HG03064 (cell line): ENCODE measurements around the gene INTS15.

Experiments
- ATAC-seq: cut with Tn5 transposase; IDR thresholded peaks from one replicate; pipeline ENCODE4 v1.9.1; 2021; ENCODE audit warnings: low read depth; ENCODE audit not compliant: unreplicated experiment

The INTS15 gene

DNA sequence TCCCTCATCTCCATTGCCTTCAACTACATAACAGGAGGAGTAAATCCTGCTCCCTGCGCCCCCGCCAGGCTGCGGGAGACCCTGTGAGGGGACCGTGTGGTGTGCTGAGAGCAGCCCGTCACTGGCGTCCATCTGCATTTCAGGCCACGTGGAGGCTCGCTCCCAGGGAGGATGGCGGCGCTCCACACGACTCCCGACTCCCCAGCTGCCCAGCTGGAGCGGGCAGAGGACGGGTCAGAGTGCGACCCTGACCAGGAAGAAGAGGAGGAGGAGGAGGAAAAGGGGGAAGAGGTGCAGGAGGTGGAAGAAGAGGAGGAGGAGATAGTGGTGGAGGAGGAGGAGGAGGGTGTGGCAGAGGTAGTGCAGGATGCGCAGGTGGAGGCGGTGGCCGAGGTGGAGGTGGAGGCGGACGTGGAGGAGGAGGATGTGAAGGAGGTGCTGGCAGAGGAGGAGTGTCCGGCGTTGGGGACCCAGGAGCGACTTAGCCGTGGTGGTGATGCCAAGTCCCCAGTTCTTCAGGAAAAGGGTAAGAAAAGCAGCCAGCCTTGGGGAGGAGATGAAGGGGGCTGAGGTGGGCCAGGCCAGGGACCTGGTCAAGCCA, 52.5 kb downstream of the INTS15 start:
- ATAC-seq, result no peak

DNA sequence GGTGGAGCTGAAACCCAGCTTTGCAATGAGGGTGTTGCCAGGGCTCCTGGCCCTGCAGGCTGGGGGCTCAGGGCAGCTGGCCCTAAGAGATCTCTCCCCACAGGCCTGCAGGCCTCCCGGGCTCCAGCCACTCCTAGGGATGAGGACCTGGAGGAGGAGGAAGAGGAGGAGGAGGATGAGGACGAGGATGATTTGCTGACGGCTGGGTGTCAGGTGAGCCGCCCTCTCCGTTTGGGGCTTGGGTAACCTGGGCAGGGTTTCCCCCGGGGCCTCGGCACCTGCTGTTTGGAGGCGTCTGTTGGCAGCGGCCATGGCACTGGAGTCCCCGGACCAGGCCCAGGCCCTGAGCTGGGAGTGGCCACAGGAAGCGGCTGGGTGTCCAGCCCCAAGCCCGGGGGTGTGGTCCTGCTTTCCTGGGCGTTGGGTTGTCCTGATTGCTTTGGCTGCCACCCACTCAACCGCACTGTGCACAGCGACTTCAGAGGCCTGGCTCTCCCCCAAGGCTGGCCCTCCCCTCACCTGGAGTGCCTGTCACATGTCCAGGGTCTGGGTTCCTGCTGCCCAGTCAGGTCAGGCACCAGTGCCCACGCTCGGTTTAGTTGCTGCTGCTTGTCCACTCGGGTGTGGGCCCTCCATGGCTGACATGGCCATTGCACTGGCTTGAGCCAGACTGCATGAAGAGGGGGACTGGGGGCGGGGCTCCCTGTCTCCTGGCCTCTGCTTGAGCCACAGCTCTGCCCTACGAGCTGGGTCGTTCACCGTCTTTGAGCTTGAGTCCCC, 53.2 kb downstream of the INTS15 start:
- ATAC-seq, result no peak

GRCh38 chr7:6643915-6644625, 54.2 kb downstream of the INTS15 start:
- ATAC-seq, result no peak

DNA sequence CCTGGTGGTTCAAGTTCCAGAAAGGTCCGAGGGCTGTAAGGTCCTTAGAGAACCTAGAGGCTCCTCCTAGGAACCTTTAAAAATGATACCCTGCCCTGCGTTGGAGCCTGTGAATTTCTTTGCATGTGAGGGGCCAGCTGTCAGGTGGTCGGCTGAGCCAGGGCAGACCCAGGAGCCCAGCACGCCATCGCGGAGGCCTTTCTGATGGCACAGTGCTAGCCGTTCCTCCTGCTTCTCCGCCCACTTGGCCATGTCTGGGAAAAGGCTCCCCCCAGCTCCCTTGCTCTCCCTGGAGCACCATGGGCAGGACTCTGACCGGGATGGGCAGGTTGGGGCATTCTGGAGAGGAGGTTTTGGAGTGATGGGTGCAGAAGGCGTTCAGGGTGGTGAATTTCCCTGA, 54.9 kb downstream of the INTS15 start:
- ATAC-seq, result no peak

GRCh38 chr7:6646465-6646864, 56.6 kb downstream of the INTS15 start:
- no peak for ATAC-seq

DNA sequence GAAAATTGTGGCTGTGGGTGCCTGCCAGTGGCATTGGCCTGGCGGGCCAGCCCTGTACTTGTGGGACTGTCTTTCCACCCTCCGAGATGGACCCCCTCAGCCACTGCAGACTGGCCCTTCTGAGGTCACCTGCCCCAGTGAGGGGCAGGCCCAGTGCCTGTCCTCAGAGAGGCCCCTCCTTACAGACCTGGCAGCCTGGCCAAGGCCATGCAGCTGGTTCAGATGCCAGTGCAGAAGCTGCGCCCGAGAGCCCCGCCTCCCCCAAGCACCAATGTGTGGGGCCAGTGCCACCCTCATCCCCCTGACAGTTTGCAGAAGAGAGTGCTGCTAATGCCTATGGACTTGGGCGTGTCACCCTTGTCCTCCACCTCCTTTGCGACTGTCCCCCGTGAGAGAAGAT, 57.3 kb downstream of the INTS15 start:
- ATAC-seq, result no peak

DNA sequence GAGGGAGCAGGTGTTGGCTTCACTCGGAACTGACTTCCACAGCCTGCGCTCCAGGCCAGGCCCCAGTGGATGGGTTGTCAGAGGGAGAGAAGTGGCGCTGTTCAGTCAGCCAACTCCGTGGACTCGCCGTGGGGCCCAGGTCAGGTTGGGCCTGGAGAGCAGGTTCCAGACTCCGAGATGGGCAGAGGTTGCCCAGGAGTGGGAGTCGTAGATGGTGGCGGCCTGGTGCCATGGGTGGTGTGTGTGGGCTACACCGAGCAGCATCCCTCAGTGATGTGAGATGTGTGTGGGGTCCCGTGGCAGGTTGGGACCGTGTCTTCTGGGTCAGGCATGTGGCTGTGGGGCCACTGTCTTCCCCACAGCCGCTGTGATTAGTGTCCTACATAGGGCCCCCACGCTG, 57.7 kb downstream of the INTS15 start:
- ATAC-seq, result no peak

- no peak for ATAC-seq
Measured at GRCh38 chr7:6648066-6648814, 58.4 kb downstream of the INTS15 start.

GRCh38 chr7:6648815-6649104, 58.9 kb downstream of the INTS15 start:
- no peak for ATAC-seq

DNA sequence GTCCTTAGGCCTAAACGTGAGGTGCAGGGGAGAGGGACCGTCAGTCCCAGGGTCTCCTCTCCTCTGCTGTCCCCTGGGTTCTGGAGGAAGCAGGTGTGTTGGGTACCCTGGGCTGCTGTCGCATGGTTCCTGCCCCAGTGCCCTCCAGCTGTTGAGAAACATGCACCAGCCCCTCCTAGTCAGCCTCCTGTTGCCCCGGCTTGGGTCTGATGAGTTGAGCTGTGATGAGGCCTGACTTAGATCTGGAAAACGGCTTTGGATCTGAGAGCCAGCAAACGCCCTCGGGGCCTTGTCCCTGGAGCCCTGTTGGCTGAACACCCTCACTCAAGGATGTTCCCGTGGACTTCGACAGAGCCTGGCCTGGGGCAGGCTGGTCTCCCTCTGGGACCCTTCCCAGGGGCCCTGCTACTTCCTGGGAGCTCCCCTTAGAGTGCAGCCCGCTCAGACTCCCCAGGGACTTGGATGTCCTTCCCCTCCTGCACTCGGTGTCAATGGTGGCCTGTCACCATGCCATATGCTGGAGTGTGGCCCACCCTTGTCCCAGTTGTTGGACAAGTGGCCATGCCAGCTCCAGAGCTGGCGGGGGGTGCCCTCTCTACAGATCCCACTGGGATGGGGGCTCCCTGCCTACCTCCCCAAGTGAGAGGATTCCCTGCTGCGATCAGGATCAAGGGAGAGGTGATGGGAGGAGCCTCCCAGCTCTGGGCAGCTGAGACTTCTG, 59.6 kb downstream of the INTS15 start:
- ATAC-seq, result no peak

DNA sequence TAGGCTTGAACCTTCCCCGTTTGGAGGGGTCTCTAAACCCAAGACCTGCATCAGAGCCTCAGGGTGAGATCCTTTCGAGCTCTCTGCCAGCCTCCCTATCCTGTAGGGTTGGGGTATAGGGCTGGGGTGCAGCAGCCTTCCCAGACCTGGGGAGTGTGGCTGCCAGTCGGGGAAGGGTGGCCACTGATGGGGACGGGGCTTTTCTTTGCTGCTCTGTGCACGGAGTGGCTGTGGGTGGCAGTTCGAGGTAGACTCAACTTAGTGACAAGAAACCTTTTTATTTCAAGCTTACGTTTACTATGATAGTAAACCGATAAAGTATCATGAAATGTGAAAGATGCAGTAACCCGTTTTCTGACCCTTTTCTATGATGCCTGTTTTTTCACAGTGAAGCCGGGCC, 60.3 kb downstream of the INTS15 start:
- ATAC-seq, result no peak

DNA sequence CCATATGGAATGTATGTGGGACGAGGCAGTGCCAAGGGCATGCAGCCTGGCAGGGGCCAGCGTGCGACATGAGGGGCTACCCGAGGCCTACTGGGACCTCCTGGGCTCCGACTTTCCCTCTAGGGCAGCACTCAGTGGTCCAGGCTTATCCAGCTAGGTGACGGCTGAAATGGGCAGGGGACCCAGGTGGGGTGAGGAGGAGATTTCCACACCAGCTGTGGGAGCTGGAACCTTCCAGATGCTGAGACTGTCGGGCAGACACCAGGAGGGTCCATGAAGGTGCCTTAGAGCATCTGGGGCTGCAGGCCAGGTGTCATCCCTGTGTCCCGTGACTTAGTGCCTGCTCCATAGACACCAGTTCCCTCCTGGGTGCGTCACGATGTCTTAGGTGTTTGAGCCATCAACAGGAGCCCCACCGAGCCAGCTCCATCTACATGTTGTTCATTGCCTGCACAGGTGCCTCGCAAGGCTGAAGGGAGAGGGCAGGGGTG, 60.7 kb downstream of the INTS15 start:
- no peak for ATAC-seq

DNA sequence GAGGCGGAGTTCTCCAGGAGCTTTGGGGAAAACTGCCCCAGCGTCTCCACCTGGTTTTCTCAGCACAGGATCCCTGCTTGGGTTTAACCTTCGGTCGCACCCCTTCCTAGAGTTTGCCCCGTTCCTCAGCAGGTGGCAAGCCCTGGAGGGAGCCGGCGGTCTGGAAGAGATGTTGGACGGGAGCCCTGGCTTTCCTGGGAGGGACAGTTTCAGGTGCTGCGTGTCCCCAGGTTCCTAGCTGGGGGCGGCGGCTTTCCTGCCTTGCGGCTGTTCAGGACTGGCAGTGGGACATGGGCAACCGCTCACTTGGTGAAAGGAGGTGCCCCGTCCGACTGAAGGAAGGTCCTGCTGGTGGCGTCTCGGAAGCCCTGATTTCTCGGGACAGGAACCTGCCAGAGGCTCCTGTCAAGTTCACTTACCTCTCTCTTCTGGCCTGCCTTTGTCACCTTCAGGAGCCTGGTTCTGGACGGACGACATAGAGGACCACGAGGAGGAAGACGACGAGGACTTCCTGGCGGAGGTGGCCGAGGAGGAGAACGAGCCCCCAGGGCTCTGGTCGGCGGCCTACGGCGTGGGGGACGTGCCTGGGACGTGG, 62.1 kb downstream of the INTS15 start:
- ATAC-seq, result no peak

DNA sequence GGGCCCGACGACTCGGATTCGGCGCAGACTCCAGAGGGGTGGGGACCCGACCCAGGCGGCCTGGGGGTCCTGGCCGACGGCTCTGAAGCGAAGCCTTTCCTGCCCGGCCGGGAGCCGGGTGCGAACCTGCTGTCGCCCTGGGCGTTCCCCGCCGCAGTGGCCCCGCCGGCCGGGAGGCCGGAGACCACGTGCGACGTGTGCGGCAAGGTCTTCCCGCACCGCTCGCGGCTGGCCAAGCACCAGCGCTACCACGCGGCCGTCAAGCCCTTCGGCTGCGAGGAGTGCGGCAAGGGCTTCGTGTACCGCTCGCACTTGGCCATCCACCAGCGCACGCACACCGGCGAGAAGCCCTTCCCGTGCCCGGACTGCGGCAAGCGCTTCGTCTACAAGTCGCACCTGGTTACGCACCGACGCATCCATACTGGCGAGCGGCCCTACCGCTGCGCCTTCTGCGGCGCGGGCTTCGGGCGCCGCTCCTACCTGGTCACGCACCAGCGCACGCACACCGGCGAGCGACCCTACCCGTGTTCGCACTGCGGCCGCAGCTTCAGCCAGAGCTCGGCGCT, 62.7 kb downstream of the INTS15 start:
- ATAC-seq, result no peak

DNA sequence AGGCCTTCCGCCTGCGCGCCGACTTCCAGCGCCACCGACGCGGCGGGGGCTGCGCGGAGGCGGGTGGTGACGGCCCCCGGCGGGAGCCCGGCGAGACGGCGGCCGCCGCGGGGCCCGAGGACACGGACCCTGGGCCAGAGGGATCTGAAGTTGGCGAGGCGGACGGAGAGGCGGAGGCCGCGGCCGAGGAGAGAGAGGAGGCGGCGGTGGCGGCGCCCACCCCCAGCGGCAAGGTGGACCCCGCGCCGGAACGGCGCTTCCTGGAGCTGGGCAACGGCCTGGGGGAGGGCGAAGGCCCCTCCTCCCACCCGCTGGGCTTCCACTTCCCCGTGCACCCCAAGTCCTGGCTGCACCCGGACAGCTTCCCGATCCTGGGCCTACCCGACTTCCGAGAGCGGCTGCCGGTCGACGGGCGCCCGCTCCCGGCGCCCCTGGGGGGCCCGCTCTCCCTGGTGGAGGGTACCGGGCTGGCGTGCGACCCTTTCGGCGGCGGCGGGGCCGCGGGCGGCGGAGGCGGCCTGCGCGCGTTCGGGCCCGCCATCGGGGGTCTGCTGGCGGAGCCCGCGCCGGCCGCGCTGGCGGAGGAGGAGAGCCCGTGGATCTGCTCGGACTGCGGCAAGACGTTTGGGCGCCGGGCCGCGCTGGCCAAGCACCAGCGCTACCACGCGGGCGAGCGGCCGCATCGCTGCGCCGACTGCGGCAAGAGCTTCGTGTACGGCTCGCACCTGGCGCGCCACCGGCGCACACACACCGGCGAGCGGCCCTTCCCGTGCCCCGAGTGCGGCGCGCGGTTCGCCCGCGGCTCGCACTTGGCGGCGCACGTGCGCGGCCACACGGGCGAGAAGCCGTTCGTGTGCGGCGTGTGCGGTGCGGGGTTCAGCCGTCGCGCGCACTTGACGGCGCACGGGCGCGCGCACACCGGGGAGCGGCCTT, 63.5 kb downstream of the INTS15 start:
- no peak for ATAC-seq

DNA sequence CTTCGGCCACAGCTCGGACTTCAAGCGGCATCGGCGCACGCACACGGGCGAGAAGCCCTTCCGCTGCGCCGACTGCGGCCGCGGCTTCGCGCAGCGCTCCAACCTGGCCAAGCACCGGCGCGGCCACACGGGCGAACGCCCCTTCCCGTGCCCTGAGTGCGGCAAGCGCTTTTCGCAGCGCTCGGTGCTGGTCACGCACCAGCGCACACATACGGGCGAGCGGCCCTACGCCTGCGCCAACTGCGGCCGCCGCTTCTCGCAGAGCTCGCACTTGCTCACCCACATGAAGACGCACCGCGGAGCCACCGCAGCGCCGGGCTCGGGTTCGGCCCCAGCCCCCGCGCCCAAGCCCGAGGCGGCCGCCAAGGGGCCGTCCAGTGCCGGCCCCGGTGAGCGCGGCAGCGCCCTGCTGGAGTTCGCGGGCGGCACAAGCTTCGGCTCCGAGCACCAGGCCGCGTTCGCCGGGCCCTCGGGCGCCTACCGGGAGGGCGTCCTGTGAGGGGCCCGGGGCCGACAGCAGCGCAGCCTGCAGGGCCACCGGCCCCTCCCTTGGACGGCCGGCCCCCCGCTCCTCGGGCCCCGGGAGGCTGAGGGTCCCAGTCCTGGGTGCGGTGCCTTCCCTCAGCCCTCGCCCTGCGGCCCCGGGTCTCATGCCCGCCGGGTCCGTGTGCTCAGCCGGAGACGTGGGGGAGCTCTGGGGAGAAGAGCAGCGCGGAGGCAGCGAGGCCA, 64.5 kb downstream of the INTS15 start:
- no peak for ATAC-seq

- ATAC-seq, result no peak
Measured at GRCh38 chr7:6654842-6655610, 65.2 kb downstream of the INTS15 start.
